ENCODE data around the gene SORCS3.

Gene SORCS3

DNA sequence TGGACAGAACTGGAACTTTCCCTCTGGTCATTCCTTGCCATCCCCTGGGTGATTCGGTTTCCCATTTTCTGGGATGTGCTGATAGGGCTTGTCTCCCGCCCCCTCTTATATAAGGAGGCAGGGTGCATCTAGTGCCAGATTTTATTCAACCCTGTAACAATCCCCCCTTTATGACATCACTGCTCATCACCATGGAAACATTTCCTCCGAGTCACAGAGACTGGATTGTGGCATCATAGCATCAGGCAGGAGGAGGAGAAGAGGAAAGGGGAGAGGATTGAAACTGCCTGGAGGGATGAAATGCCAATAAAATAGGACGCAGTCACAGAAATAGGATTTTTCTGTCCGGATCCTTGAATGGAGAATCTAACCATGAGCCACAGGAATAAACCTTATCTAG lies 25.0 kb downstream of the SORCS3 start:
- Histone ChIP-seq H3K9me3 (ENCODE audit: insufficient read depth, low read length) (no peaks in the 10 kb centered on the region), H3F3A (ENCODE audit: insufficient read depth) (no peaks in the 10 kb centered on the region), H3K9me2 (replicated peaks; ENCODE audit: insufficient read depth, low read length) (no peaks in the 10 kb centered on the region), H3K9ac (ENCODE audit: low read length) (no peak overlapping the region), H3K27ac (ENCODE audit: low read depth, low read length) (no peak overlapping the region), H3K4me3 (ENCODE audit: insufficient read depth, low read length, poor library complexity, severe bottlenecking) (no peak overlapping the region), H2AFZ (ENCODE audit: low read depth, low read length, severe bottlenecking) (no peak overlapping the region), H3K27me3 (ENCODE audit: low read length) (no peaks in the 10 kb centered on the region), H3K4me2 (ENCODE audit: low read depth, low read length, poor library complexity, severe bottlenecking) (no peak overlapping the region), H3K36me3 (ENCODE audit: low read length) (no peaks in the 10 kb centered on the region), H4K20me1 (ENCODE audit: low read depth, low read length) (no peaks in the 10 kb centered on the region), H3K79me2 (ENCODE audit: insufficient read depth, low read length) (no peaks in the 10 kb centered on the region)
- no peak for TF ChIP-seq EZH2phosphoT487 (conservative IDR thresholded peaks at IDR 0.05; ENCODE audit: low read length)
- TF ChIP-seq, protein P1, sequence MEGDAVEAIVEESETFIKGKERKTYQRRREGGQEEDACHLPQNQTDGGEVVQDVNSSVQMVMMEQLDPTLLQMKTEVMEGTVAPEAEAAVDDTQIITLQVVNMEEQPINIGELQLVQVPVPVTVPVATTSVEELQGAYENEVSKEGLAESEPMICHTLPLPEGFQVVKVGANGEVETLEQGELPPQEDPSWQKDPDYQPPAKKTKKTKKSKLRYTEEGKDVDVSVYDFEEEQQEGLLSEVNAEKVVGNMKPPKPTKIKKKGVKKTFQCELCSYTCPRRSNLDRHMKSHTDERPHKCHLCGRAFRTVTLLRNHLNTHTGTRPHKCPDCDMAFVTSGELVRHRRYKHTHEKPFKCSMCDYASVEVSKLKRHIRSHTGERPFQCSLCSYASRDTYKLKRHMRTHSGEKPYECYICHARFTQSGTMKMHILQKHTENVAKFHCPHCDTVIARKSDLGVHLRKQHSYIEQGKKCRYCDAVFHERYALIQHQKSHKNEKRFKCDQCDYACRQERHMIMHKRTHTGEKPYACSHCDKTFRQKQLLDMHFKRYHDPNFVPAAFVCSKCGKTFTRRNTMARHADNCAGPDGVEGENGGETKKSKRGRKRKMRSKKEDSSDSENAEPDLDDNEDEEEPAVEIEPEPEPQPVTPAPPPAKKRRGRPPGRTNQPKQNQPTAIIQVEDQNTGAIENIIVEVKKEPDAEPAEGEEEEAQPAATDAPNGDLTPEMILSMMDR (IDR thresholded peaks at IDR 0.05; ENCODE audit: insufficient read depth, low read length, poor library complexity, severe bottlenecking) = no peak

GRCh38 chr10:104676874-104677273 lies 35.8 kb downstream of the SORCS3 start:
- Histone ChIP-seq H3K79me2 (ENCODE audit: insufficient read depth, low read length) (no peaks in the 10 kb centered on the region), H3K4me3 (ENCODE audit: insufficient read depth, low read length, poor library complexity, severe bottlenecking) (no peak overlapping the region), H3K4me2 (ENCODE audit: low read depth, low read length, poor library complexity, severe bottlenecking) (no peak overlapping the region), H3K9me2 (replicated peaks; ENCODE audit: insufficient read depth, low read length) (no peaks in the 10 kb centered on the region), H3K9me3 (ENCODE audit: insufficient read depth, low read length) (no peaks in the 10 kb centered on the region), H2AFZ (ENCODE audit: low read depth, low read length, severe bottlenecking) (no peak overlapping the region), H4K20me1 (ENCODE audit: low read depth, low read length) (no peaks in the 10 kb centered on the region), H3K36me3 (ENCODE audit: low read length) (no peaks in the 10 kb centered on the region), H3K9ac (ENCODE audit: low read length) (no peak overlapping the region), H3K27ac (ENCODE audit: low read depth, low read length) (no peak overlapping the region), H3F3A (ENCODE audit: insufficient read depth) (no peaks in the 10 kb centered on the region), H3K27me3 (ENCODE audit: low read length) (no peaks in the 10 kb centered on the region)
- TF ChIP-seq, protein P1 (IDR thresholded peaks at IDR 0.05; ENCODE audit: insufficient read depth, low read length, poor library complexity, severe bottlenecking) = no peak
- no peak for TF ChIP-seq EZH2phosphoT487 (conservative IDR thresholded peaks at IDR 0.05; ENCODE audit: low read length)

DNA sequence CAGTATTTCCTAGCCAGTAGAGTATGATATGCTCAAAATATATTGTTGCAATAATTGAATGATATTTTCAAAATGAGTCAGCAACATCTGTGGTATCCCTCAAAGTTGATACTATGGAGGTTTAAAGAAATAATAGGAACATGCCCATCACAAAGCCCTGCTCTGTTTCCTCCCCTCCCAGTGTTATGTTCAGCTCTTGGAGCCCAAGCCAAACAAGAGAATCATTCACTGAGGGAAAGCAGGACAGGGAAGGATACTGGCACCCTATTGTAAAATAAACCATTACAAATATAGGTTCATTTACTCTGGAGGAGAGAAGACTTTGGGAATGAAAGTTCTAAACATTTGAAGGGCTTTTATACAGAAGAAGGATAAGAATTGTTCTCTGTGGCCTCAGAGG lies 37.6 kb downstream of the SORCS3 start:
- no peak overlapping the region for H3K4me3 ChIP-seq (ENCODE audit: insufficient read depth, low read length, poor library complexity, severe bottlenecking)
- H3K9me3 ChIP-seq (ENCODE audit: insufficient read depth, low read length) = no peaks in the 10 kb centered on the region
- no peak overlapping the region for H3K4me2 ChIP-seq (ENCODE audit: low read depth, low read length, poor library complexity, severe bottlenecking)
- H2AFZ ChIP-seq (ENCODE audit: low read depth, low read length, severe bottlenecking) = no peak overlapping the region
- no peaks in the 10 kb centered on the region for H3K36me3 ChIP-seq (ENCODE audit: low read length)
- no peaks in the 10 kb centered on the region for H3K27me3 ChIP-seq (ENCODE audit: low read length)
- H3F3A ChIP-seq (ENCODE audit: insufficient read depth) = no peaks in the 10 kb centered on the region
- TF ChIP-seq EZH2phosphoT487 (conservative IDR thresholded peaks at IDR 0.05; ENCODE audit: low read length) = no peak
- TF ChIP-seq, protein P1 (IDR thresholded peaks at IDR 0.05; ENCODE audit: insufficient read depth, low read length, poor library complexity, severe bottlenecking) = no peak
- no peak overlapping the region for H3K27ac ChIP-seq (ENCODE audit: low read depth, low read length)
- no peaks in the 10 kb centered on the region for H3K79me2 ChIP-seq (ENCODE audit: insufficient read depth, low read length)
- no peaks in the 10 kb centered on the region for H3K9me2 ChIP-seq (replicated peaks; ENCODE audit: insufficient read depth, low read length)
- H4K20me1 ChIP-seq (ENCODE audit: low read depth, low read length) = no peaks in the 10 kb centered on the region
- no peak overlapping the region for H3K9ac ChIP-seq (ENCODE audit: low read length)
